Uterus (tissue), 4 donors: ENCODE measurements around the gene PIN1. TPM values are rescaled to one million over a fixed set of nuclear protein-coding genes. Genes with fewer than 3 reads are reported as not detected.

Experiments
- DNase-seq, 2 donors: peaks; one replicate each; pipeline ENCODE4 v3.0.0-alpha.2; 2019 to 2020
- H3K27ac ChIP-seq, 2 donors: fragments of 200-600 bp; sonication (generic); 1 replicate in 1 of 2; 2 replicates in 1 of 2; pipeline ENCODE4 v1.5.1; 2016 to 2018
- H3K27me3 ChIP-seq, 2 donors: fragments of 200-600 bp; sonication (generic); one replicate each; pipeline ENCODE4 v1.5.1; 2018 to 2019; ENCODE audit warnings: control low read depth in 1 of 2
- H3K36me3 ChIP-seq, 2 donors: fragments of 200-600 bp; sonication (generic); one replicate each; pipeline ENCODE4 v1.5.1; 2019; ENCODE audit warnings: control low read depth in 1 of 2
- H3K4me1 ChIP-seq, 2 donors: fragments of 200-600 bp; sonication (generic); one replicate each; pipeline ENCODE4 v1.5.1; 2018 to 2019; ENCODE audit warnings: control low read depth in 1 of 2
- H3K4me3 ChIP-seq, 2 donors: fragments of 200-600 bp; sonication (generic); 1 replicate in 1 of 2; 2 replicates in 1 of 2; pipeline ENCODE4 v1.5.1; 2018 to 2019; ENCODE audit warnings: mild to moderate bottlenecking in 1 of 2
- H3K9me3 ChIP-seq, 2 donors: fragments of 200-600 bp; sonication (generic); one replicate each; pipeline ENCODE4 v1.5.1; 2019; ENCODE audit warnings: control low read depth in 1 of 2
- CTCF ChIP-seq, 4 experiments: fragments of 200-600 bp in 2 of 4; fragments of 450-650 bp in 2 of 4; sonication (generic) in 2 of 4; IDR thresholded peaks; one replicate each; pipeline ENCODE4 v1.5.1; 2016 to 2019; ENCODE audit warnings: antibody characterized with exemption in 4 of 4, mild to moderate bottlenecking in 2 of 4, moderate library complexity in 1 of 4
- POLR2A ChIP-seq, 2 donors: fragments of 450-650 bp; IDR thresholded peaks; one replicate each; pipeline ENCODE4 v1.6.1; 2016; ENCODE audit warnings: antibody characterized with exemption in 2 of 2, mild to moderate bottlenecking in 1 of 2, moderate library complexity in 1 of 2
- intact Hi-C: fragments of 100-400 bp; cut with DNase I; formaldehyde crosslinking; loops from one replicate; pipeline ENCODE4 v1.15.1; 2023; ENCODE audit warnings: low total_unique reads
- total RNA-seq, 4 donors: library from RNA; depleted of rRNA in 3 of 4; stranded (reverse); fragments of >200 nt in 3 of 4; gene quantifications; one replicate each; pipeline versions ENCODE4 v1.1.0 to v1.2.4, GENCODE V29; 2014 to 2023
- donor health status: DM: yes; HTN: yes; CAD: no.

PIN1 gene
- total RNA-seq, 4 donors from 2014 or later = 36.5 to 85.3 (median 56.9) TPM

- no peak for DNase-seq
- intact Hi-C loops = no loop called here
- no peak overlapping the region for H3K4me3 ChIP-seq
- no peaks in the 10 kb centered on the region for H3K27me3 ChIP-seq
- H3K36me3 ChIP-seq = no peaks in the 10 kb centered on the region
- no peak overlapping the region for H3K27ac ChIP-seq
- no peaks in the 10 kb centered on the region for H3K9me3 ChIP-seq
- no peak for TF ChIP-seq POLR2A (IDR thresholded peaks at IDR 0.05)
- no peak for TF ChIP-seq CTCF (IDR thresholded peaks at IDR 0.05)
- no peaks in the 10 kb centered on the region for H3K4me1 ChIP-seq
Measured at GRCh38 chr19:9849791-9850190, 14.7 kb downstream of the PIN1 start.

GRCh38 chr19:9850235-9850959, 15.3 kb downstream of the PIN1 start:
- no peak for DNase-seq
- Histone ChIP-seq H3K9me3 (no peaks in the 10 kb centered on the region), H3K36me3 (no peaks in the 10 kb centered on the region), H3K4me3 (no peak overlapping the region), H3K27ac (no peak overlapping the region), H3K27me3 (no peaks in the 10 kb centered on the region), H3K4me1 (no peaks in the 10 kb centered on the region)
- intact Hi-C loops = no loop called here
- TF ChIP-seq POLR2A (IDR thresholded peaks at IDR 0.05) (no peak), CTCF (IDR thresholded peaks at IDR 0.05) (no peak)

- intact Hi-C loops = no loop called here
- Histone ChIP-seq H3K27ac (no peak overlapping the region), H3K9me3 (no peaks in the 10 kb centered on the region), H3K27me3 (no peaks in the 10 kb centered on the region), H3K36me3 (no peaks in the 10 kb centered on the region), H3K4me3 (no peak overlapping the region), H3K4me1 (no peaks in the 10 kb centered on the region)
- TF ChIP-seq POLR2A (IDR thresholded peaks at IDR 0.05) (no peak), CTCF (IDR thresholded peaks at IDR 0.05) (no peak)
- no peak for DNase-seq
Measured at GRCh38 chr19:9854282-9854846, 19.2 kb downstream of the PIN1 start.

- H3K36me3 ChIP-seq = no peaks in the 10 kb centered on the region
- H3K4me1 ChIP-seq = no peaks in the 10 kb centered on the region
- no peak overlapping the region for H3K27ac ChIP-seq
- no peaks in the 10 kb centered on the region for H3K9me3 ChIP-seq
- no peak for DNase-seq
- H3K4me3 ChIP-seq = no peak overlapping the region
- no peak for TF ChIP-seq CTCF (IDR thresholded peaks at IDR 0.05)
- TF ChIP-seq POLR2A (IDR thresholded peaks at IDR 0.05) = no peak
- no peaks in the 10 kb centered on the region for H3K27me3 ChIP-seq
- intact Hi-C loops = no loop called here
Measured at GRCh38 chr19:9856609-9857008, 21.5 kb downstream of the PIN1 start.

- no peak for TF ChIP-seq CTCF (IDR thresholded peaks at IDR 0.05)
- Histone ChIP-seq H3K27me3 (no peaks in the 10 kb centered on the region), H3K27ac (no peak overlapping the region), H3K9me3 (no peaks in the 10 kb centered on the region), H3K4me3 (no peak overlapping the region), H3K36me3 (no peaks in the 10 kb centered on the region), H3K4me1 (no peaks in the 10 kb centered on the region)
- DNase-seq = no peak
- intact Hi-C loops = no loop called here
Measured at GRCh38 chr19:9857076-9857721, 22.1 kb downstream of the PIN1 start.
